HG02642 (cell line): ENCODE results near the gene RELN.

Source experiments
- ATAC-seq: cut with Tn5 transposase; IDR thresholded peaks from one replicate; pipeline ENCODE4 v1.9.1; 2021; ENCODE audit warnings: mild to moderate bottlenecking; ENCODE audit not compliant: unreplicated experiment, poor library complexity

The RELN gene

DNA sequence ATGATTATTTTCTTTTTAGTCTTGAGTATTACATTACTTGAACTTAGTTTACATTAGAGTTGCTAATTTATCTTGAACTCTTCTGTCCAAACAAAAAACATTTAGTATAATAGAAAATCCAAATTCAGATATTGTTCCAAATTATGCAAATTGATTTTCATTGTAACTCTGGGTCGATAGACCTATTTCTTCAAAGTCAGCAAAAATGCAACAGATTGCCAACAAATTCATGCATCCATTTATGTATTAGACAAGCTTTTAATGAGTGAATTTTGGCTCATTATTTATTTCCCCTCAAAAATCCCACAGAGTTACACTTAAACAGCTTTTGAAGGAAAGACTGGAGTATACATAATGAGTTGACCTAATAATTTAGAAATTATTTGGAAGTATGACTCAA is 240.8 kb downstream of the RELN start:
- no peak for ATAC-seq

DNA sequence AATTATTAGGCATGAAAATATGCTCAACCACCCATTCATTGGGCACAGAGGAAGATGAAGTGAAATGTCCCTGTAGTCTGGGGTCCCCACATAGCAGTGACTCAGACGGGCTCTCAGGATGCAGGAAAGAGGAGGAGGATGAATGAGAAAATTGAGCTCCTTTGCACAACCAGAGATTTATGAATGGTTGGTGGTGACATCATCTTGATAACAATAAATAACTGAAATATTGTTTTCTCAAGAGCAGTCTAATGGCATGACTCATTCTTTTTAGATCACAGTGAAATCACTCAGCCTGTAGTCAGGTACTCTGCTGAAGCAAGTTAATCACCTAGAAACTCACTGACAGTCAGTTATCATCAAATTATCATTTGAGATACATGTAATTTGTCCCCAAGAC is 254.1 kb downstream of the RELN start:
- ATAC-seq = no peak

DNA sequence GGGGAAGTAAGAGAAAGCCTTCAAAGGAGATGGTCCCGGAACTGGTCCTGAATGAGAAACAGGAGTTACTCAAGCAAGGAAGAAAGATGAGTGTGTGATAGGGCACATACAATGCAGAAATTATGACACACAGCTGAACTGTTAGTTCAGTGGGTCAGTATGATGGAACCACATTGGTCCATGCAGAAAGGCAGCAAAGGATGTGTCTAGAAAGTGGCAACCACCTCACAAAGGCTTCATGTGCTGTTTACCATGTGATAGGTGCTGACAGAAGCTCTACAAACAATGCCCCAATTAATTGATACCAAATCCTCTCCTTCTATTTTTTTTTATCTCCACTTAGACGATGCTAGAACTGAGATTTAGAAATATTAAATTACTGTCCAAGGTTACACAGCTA is 258.3 kb downstream of the RELN start:
- no peak for ATAC-seq

DNA sequence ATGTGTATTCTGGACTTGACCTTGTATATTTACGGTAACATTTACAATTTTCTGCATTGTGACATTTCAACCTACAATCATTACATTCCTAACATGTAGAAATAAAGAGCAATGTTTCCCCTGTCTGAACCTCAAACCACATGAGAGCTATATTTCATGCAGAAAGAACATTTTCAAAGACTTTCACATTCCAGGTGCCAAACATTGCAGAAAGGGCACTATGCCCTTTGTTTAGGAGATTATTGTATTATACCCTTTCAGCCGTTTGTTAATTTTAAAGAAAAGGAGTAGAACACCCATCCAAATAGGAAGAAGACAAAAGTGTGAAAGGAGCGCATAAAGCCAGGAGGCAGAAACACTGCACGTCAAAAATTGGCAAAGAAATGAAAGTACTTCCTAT is 260.4 kb downstream of the RELN start:
- no peak for ATAC-seq

DNA sequence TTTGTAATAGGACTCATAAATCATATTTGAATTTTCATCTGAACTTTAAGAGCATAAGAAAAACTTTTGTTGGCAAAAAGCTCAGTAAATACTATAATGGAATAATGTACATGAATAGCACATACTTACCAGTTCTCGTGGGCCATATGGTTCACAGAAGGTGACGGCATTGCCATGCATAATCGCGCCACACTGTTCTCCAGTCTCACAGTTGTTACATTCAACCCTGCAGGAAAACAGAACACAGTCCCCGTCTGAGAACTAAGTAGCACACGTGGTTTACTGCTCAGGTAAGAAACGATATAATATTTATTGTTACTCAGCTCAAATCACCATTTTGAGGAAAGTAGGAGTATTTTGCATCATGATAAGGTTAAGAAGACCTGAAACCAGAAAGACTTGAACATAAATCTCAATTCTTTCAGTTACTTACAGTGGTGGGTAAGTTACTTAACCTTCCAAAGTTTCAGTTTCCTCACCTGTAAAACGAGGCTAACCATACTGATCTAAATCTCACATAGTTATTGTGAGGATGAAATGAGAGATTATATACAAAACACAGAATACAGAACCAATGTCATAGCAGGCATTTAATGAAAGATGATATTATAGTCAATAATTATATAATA is 261.4 kb downstream of the RELN start:
- no peak for ATAC-seq

DNA sequence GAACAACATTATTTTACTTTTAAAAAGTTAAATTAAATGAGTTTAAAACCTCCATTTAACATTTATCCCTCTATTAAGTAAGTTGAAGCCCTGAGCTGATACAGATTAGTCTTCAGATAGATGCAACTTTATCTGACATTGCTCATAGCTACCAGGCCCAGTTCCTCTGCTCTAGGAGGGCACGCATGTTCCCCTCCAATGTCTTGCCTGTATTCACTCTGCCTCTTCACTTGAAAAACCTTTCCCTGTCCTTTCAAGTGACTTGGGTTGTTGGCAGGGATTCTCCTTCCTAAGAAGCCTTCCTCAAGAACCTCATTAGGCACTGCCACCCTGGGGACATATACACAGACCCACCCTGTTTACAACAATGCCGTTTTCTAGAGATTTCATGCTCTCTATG is 270.4 kb downstream of the RELN start:
- ATAC-seq = no peak

DNA sequence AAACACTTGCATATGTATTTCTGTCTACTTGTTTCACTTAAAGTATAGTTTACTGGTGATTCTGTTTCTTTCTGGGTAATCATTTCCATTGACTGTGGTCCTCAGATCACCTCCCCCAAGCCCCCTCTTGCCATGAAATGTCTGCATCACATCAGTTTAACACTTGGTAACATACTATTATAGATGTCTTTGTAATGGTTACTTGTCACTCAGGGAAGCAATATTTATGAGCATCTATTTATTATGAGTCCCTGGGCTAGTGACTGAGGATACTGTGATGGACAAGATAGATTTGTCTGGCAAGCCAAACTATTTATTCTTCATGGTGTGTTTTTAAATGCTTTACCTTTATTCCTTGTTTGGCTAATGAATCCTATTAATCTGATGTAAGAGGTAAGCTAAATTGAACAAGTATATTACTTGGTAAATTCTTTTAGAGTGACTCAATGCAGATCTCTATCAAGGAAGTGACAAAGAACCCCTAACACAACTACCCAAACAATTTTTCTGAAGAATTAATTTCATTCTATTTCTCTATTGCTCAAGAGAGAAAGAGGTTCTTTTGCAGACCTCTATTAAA is 270.9 kb downstream of the RELN start:
- no peak for ATAC-seq

DNA sequence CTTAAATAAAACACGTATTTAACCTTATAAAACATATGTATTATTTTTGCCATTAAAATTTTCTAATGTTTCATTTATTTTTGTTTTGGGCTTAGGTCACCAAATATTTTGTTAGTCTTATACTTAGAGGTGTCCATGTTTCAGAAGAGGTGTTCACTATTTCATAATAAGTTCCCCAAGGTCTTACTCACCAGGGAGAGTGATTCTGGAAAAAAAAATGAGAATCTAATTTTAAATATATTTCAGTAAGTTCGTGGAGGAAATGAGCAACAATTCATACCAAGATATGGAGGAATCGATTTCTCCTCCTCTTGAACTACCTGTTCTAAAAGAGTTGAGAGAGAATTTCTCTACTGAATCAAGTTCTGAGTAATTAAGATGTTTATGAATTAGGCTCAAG is 271.9 kb downstream of the RELN start:
- ATAC-seq = no peak

DNA sequence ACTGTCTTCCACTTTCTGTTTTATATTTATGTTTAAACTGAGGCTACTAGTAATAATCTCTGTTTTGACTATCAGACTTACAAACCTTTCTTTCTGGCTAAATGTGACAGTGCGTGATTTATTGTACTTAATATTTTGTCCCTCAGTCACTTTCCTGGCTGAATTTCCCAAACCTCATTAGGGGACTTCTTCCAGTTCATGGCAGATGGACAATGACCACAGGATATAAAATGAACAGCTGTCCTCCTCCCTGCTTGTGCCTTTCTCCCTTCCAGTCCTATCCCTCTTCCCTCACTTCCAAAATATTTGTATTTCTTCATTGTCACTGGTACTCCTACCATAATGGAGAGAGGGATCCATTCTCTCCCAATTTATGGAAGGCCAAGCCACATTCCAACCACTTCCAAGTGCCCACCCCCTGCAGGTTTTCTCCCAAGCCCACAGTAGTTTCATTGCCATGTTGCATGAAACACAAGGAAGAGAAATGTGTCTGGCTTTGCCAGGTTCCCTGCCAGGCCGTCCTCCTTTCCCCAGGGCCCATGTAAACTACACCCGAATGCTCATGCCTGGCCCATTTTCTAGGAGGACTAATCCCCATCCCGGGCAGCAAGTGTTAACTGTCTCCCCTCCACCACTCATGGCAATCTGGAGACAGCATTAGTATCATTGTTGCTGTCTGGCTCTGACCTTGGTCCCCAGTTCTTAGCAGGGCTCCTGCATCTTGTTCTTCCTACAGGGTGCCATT is 273.9 kb downstream of the RELN start:
- no peak for ATAC-seq

DNA sequence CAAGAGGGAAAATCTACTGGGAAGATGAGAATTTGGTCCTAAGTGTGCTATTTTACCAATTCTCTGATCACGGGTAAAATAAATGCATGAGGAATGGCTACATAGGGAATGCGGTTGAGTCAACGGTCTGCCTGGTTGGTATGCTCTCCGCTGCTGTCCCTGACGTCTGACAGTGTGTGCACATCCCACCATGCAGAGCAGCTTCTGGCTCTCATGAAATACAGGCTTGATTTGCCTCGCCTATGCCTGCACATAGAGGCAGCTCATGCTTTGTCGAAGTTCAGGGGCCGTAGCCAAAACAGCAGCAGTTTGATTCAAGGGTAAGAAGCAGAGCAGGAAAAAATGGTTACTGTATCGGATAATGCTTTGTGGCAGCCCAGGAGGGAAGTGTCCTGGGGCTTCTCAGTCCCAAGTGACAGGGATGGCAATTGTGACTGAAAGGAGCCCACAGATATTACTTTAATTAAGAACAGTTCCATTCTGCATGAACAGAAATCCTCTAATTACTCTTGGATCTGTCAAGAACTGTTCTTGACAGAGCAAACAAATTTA is 275.0 kb downstream of the RELN start:
- no peak for ATAC-seq

DNA sequence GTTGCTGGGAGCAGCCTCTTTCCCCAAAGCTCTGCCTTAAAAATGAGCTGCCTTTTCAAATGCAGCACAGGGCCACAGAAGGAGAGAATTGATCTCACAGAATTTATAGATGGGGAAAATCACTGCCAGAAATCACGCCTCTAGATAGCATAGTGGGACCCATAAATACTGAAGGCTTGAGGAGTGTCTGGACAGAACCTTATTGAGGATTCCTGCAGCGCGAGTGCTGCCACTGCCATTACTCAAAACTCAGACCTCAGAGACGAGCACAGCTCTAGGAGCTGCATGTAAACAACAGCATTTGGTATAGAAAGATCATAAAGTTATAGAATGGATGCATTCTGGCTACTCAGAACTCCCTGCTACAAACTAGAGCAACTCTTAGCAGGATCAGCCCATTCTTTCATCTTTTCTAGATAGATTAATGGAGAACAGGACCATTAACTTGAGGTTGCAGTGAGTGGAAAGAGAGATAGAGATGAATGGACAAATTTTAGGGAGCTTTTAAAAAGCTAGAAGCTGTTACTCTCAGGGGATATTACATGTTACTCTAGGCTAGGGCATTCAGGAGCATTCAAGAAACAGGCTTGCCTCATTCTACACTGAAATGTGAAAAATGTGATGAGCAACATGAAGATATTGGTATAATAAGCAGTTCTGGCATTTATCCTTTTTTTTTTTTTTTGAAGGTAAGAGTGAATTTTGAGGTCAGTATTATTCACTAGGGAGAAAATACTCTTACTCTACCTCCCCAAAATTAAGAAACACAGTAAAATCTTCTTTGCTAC is 276.3 kb downstream of the RELN start:
- ATAC-seq = no peak

DNA sequence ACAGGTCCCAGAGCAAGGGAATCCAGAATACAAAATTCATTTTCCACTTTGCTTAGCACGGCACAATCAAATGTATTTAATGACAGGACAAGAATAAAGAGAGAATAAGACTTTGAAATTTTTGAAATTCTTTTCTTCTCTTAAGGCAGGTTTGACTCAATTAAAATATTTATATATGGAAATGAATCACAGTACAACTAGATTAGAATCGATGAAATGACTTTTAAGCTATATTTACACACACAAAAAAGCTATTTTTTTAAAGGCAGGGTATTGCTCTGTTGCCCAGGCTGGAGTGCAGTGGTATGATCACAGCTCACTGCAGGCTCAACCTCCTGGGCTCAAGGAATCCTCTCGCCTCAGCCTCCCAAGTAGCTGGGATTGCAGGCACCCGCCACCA is 278.0 kb downstream of the RELN start:
- ATAC-seq = no peak

DNA sequence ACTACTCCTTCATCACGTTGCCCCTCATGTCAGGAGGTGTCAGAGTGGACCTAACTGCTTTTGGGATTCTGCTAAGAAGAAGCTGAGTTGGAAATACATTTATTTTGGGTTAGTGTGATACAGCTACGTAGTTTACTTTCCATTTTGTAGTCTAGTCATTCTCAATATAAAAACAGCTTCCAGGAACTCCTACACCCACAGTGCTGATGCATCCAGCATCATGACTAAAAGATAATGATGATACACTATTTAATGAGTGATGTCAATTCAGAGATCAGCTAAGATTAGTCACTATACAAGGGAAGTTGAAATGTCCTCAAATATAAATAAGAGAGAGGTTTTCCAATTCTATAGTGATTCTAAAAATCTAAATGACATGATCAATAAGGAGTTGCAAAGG is 279.2 kb downstream of the RELN start:
- ATAC-seq = no peak

DNA sequence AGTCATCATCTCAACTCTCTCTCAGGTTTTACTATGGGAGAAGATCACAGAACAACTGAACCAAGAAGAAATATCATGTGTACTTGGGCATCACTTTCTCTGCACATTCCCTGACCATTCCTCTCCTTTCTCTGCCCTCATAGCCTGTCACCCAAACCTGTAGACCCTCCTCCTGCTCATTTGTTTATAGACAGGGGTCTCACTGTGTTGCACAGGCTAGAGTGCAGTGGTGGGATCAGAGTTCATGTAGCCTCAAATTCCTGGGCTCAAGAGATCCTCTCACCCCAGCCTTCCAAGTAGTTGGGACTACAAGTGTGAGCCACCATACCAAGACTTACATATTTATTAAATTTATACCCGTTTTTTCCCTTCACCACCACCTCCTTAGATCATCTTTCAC is 282.7 kb downstream of the RELN start:
- no peak for ATAC-seq

DNA sequence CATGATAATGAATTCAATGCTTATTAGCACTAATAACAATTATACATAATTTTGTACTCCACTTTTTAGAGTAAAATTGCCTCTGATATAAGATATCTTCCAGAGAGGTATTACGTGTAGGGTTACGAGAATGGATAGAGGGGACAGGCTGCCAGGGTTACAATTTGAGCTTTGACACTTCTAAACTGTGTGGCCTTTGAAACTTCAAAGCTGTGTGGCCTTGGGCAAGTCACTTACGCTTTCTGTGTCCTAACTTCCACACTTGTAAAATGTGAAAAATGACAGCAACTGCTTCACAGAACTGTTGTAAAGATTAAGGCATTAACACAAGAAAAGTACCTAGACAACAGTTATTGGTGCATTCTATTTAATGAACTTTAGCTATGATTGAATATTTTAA is 283.9 kb downstream of the RELN start:
- no peak for ATAC-seq

DNA sequence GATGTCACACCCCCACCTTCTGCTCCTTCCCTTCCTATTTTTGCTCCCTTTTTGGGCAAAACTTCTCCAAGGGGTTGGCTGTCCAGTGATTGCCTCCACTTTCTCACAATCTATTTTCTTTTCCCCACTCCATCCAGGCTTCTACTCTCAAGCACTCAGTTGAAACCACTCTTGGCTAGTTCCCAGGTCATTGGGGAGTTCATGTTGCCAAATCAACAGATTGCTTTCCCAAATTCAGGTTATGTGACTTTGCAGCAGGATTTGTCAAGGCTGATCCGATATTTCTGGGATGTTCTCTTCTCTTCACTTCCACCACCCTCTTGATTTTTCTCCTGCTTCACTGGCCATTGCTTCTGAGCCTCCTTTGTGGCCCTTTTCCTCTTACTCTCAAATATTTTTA is 284.8 kb downstream of the RELN start:
- ATAC-seq = no peak

DNA sequence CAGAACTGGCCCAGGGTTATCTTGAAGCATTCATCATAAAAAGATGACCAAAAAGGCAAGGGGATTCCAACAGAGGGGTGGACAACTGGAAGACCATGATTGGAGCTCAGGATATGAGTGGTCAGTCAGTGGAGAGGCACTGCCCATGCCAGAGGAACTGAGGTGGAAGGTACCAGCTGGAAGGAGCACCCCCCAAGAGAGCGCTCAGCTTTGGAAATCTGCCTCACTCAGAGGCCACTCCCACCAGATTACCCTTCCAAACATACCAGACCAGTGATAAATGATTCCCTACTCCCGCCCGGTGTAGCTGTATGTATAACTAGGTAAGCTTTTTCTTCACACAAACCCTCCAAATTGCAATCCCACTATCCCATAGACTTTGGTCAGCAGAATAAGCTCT is 286.5 kb downstream of the RELN start:
- no peak for ATAC-seq

DNA sequence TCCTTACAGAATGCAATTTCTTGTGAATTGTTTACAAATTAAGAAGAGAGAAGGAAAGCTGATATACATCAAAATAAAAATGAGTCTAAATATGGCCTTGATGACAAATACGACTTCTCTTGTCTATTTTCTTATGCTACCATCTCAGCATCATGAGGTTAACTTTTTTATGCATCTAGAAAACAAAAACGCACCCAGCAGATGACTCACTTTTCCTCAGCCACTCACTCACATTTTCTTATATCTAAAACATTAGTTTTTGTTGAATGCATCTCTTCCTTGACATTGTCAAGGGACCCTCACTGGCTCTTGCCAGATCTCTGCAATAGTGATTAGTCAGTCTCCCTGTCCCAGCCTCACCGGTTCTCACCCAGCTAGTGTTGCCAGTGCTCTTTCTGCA is 287.0 kb downstream of the RELN start:
- no peak for ATAC-seq

DNA sequence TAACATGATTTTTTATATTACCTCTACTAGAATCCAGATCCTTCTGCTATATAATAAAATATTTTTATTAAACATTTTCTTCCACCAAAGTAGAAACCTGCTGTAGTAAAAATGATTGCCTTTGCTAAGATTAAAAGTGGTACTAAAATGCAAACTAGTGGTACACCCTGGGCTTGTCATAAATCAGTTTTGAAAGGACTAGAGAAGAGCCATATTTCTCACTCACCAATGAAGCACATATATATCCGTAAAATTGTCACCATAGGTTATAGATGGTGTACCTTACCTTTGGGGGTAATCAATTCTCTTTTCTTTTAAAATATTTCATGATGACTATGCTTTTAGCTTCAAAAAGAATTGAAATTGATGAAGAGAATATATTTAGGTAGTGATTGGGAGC is 290.4 kb downstream of the RELN start:
- ATAC-seq = no peak

DNA sequence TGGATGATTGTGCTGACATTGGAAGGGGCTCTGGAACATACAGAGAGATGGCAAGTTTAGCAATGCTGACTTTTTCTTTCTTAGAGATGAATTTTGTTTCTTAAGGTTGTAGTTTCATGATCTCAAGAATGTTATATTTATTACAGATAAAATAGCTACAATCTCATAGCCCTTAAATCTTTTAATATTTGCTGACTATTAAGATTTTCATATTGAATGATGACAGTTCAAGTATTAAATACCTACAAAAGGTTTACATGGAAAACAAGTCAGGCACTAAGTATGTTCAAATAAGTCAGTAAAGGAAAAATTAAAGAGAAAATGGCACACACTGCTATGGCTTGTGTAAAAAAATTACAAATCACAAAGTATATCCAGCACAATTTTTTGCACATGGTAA is 291.4 kb downstream of the RELN start:
- ATAC-seq = no peak

DNA sequence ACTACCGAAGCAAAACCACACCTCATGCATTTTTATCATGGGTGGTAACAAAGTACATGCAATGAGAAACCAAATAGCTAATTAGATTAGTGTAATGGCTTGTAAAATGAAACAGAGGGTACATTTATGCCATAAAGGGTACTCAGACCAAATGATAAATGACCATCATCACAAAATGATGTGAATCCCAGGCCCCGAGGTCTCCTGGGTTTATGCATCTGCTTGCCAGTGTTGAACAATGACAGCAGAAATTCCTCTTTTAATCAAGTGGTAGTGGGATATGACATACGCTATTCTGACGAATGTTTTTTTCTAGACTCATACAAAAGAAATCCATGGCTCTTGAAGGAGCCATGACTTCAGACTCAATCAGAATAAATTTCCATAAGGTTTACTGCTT is 293.9 kb downstream of the RELN start:
- ATAC-seq = no peak
